ENCODE data around the gene PEX10.

PEX10 gene

DNA sequence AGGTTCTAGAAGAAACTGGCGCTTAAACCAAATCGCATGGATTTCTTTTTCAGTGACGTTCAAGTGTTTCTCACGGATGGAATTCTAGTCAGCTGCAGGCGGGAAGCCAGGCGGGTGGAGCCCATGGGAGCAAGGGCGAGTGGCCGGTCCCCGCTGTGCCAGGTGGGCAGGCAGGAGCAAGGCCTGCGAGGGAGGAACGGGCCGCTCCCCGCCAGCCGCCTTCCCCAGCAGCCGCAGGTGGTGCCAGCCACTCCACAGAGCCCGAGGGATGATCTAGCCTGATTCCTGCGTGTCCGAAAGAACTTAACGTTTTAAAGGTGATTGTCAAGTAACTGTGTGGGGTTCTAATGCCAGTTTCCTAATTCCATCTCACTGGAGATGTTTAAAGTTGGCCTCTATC lies 9.1 kb downstream of the PEX10 start:
- DNase-seq: no peak

DNA sequence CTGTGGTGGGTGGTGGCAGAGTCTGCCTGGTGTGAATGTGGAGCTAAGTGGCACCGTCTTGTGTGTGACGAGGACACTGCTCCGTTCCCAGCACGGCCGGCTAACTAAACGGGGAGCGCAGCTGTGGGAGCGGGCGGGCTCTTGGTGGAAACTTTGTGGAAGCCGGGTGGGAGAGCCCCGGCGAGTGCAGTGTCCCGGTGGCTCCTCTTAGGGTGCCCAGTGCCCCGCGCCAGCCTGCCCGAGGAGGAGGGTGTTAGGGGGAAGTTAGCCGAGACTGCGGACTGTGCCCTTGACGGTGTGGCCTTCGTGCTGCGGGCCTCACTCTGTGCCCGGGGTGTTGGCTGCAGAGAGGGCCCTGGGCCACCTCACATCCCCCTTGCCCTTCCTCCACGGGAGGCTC lies 9.9 kb downstream of the PEX10 start:
- no peak for DNase-seq

DNA sequence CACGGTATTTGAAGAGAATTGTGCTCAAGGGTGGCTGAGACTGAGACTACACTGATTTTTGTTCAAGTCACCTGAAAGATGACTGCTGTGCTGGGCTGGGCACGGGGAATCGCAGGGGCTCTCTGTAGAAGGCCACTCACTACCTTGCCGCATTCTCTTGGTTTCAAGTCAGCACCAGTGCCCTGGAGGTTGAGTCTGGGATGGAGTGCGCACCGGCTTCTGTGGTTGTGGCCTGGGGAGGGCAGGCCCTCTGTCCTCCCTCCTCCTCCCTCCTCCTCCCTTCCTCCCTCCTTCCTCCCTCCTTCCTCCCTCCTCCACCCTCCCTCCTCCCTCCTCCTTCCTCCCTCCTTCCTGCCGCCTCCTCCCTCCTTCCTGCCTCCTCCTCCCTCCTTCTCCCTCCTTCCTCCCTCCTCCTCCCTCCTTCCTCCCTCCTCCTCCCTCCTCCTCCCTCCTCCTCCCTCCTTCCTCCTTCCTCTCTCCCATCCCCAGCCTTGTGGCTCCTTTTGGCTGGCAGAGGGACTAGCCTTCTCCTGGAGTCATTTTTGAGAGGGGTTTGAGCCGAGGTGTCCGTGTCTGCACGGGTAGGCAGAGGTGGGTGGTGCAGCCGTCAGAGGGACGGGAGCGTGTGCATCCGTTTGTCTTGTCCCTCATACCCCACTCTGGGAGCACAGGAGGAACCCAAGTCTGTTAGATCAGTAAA lies 11.3 kb downstream of the PEX10 start:
- DNase-seq: no peak

DNA sequence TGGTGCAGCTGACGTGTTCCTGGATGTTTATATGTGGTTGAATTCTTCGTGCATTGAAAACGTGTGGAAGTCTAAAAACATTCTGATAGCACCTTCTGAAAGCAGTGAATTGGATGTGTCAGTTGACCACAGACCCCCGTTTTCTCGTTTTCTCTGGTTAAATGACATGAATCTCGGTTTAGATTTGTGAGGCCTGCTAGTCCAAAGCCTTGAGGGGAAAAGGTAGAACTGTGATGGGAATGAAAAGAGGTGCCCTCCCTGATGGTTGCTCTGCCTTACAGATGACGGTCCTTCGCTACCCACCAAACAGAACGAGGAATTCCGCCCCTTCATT lies 11.8 kb downstream of the PEX10 start:
- DNase-seq: no peak

DNA sequence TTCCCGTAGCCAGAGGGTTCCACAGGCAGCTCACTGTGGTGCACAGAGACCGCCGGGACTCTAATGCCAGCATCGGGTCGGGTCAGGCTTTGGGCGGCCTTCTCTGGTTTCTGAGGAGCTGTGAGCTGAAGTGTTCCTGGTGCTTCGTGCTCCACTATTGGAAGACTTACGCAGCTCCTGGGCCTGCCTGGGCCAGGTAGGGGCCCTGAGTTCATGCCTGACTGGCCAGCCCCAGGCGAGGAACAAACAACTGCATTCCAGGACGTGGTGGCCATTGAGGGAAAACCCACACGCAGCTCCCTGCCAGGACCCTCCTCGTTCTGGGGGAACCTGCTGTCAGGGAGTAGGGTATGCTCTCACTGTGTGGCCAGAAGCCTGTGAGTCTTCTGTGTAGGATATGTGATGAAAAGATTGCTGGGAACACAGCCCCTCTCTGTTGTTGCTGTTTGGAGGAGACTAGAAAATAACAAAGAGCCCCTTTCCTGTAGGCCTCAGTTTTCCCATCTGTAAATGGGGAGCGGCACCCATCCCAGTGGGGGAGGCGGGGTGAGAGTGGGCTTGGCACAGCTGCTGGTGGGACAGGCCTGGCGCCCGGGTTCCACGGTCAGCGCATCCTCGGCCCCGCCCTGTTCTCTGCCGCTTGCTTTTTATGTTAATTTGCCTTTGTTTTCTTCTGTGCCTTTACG lies 12.3 kb downstream of the PEX10 start:
- DNase-seq: no peak

DNA sequence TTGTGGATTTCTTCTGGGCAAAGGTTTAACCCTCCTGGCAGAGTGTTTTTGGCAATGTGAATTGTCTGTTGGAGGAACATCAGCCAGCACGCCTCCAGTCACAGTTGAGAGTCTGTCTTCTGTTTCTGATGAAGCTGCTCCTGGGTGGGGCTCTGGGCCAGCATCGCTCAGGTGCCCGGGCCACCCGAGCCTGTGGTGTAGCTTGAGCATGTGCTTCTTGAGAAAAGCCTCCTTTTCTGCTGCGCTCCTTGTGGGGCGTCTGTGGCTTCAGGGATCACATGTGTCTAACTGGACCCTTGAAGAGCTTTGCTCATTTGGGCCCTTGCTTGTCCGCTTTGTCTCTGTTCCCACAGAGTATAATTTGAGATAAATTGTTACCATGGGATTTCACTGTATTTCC lies 13.5 kb downstream of the PEX10 start:
- DNase-seq: no peak

DNA sequence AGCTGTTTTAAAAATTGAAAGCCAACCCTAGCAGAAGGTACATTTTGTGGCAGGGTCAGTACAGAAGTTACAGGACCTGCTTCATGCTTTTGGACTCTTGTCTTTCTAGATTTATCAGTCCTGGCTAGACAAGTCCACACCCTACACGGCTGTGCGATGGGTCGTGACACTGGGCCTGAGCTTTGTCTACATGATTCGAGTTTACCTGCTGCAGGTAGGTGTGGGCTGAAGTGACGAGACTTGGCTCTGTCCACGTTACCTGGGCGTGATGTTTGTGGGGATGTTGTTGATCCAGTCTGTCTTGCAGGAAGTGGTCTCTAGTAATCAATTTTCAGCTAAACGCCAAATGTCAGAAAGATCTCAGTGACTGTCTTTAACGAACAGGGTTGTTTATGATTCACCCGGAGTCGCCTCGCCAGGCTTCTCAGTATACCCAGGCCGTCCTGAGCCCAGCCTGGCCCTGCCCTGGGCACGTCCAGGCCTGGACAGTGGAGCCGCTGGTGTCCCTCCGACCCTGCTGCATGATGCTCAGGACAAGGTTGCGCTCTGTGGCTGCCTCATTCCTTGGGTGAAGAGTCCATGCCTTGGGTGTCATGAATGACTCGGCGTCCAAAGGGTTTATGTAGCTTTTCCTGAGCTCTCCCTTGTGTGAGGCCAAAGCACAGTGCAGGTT lies 15.2 kb downstream of the PEX10 start:
- DNase-seq: no peak

DNA sequence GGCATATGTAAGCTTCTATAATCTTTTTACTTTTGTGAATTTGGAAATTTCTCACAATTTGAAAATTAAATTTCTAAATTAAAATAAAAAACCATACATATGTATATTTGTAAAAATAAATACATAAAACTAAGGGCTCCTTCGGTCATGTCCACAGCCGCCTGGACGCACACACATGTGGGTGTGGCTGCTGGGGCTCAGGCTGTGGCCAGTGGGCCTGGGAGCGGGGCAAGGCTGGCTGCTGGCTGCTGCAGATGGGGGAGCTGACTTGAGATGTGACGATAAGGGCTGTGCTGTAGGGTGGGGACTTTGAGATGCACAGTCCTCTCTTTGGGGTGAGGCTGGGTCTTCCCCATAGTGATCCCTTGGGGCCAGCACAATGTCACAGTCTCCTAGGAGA lies 15.9 kb downstream of the PEX10 start:
- DNase-seq: no peak

DNA sequence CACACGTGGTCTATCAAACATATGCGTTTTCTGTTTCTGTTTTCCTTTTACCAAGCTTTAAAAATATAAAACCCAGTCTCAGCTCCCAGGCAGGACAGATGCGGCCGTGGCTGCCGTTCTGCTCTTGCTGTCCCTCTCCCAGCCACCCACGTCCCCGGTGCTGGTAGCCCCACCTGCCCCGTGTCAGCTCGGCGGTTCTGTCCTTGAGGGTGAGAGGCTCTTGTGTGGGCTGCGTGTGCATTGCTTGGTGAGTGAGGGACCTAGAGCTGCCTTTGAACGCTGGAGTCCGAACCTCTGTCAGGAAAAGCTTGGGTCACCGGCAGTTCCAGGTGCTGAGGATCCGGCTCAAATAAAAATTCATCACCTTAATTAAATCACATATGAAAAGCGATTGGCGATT lies 16.3 kb downstream of the PEX10 start:
- DNase-seq: no peak

DNA sequence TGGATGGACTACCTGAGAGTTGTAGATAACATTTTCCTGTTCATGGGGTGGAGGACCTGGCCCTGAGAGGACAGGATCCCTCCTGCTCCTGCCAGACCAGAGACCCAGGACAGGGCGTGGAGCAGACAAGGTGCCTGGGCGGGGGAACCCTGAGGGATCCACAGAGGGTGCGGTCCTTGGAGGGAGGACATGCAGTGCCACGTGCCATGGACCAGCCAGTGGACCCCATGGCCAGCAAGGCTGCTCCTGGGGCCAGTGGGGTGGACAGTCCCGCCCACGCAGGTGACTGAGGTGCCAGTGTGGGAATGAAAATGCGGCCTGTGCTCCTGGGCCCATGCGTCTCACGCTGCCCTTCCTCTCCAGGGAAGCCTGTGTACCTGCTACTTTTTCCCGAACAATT lies 17.1 kb downstream of the PEX10 start:
- no peak for DNase-seq

DNA sequence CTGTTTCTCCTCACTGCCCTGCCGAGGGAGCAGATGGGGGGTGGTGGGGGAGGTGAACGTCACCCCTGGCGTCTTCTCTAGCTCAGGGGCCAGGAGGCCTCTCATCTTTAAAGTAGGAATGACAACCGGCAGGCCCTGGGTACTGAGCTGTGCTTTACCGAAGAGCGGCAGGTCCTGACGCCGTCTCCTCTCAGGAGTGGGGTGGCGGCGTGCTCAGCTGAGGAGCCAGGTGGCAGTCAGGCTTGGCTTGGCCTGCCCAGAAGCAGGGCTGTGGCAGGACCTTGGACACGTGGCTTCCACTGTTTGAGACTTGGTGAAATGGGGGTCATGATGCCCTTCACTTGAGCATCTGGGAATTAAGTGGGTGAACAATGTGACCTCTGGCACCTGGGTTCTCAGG lies 17.6 kb downstream of the PEX10 start:
- no peak for DNase-seq

DNA sequence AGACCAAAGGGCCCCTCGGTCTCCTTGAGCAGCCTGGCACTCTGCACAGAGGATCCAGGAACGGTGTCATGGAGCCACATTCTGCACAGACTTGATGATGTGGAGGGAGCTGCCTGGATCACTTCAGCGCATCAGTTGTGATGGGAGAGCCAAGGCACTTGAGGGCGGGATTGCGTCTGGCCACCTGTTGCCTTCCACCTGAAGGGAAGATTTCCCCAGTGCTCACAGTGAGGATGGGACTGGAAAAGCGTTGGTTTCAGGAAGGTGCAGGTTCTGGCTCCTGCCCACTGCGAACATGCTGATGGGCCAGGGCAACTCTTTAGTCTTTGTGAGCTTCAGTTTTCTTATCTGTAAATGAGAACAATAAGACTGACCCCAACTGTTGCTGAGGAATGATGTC lies 18.1 kb downstream of the PEX10 start:
- DNase-seq: no peak

DNA sequence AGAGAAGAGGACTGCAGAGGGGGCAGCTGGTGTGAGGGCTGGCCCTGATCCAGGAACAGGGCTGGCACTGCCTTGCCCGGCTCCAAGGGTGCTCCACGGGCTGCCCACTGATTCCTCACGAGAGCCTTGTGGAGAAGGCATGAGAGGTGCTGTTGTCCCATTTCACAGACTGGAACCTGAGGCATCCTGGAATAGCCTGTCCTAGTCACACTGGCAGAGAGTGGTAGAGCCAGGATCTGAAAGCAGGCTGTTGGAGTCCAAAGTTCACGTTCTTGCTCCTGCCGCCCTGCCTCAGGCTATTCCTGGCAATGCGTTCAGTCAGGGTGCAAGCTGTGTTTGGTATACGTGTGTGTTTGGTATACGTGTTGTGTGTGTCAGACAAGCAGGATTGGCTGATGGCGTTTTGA lies 18.9 kb downstream of the PEX10 start:
- no peak for DNase-seq

DNA sequence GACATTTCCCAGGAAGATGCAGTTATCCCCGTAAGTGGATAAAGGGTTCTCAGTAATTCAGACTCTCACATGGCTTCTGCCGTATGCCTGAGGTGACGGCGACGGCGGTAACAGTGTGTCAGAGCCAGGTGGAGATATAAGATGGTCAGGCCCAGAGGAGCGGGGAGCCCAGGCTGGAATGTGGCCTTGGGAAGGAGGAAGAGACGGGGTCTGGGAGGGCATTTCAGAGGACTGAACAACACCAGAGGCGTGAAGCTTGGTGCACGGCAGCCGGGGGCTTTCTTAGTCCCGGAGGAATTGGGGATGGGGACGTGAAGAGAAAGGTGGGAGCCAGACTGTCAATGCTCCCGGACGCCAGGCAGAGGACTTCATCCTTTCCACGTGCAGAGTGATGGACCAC lies 19.7 kb downstream of the PEX10 start:
- DNase-seq: no peak

DNA sequence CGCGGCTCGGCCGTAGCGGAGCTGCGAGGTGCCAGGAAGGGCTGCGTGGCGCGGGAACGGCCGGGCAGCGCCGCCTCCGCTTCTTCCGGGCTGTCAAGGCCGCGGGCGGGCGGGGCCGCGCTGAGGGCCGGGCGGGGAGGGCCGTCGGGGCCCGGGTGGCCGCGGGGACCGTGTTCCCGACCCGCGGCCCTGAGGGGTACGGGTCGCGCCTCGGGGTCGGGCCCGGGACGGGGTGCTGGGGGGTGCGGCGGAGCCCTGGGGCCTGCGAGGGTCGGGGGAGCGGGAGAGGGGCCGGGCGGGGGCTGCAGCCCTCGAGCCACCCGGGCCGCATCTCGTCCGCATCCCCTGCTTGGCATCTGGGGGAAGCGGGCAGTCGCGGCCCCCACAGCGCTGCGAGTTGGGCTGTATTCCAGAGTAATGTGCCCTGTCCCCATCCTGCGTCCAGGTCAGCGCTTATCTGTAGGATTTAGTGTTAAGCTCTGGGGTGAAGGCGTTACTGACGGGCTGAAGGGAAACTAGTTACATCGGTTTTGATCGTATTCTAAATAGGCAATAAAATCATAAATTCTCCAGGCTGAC lies 20.3 kb downstream of the PEX10 start:
- no peak for DNase-seq

DNA sequence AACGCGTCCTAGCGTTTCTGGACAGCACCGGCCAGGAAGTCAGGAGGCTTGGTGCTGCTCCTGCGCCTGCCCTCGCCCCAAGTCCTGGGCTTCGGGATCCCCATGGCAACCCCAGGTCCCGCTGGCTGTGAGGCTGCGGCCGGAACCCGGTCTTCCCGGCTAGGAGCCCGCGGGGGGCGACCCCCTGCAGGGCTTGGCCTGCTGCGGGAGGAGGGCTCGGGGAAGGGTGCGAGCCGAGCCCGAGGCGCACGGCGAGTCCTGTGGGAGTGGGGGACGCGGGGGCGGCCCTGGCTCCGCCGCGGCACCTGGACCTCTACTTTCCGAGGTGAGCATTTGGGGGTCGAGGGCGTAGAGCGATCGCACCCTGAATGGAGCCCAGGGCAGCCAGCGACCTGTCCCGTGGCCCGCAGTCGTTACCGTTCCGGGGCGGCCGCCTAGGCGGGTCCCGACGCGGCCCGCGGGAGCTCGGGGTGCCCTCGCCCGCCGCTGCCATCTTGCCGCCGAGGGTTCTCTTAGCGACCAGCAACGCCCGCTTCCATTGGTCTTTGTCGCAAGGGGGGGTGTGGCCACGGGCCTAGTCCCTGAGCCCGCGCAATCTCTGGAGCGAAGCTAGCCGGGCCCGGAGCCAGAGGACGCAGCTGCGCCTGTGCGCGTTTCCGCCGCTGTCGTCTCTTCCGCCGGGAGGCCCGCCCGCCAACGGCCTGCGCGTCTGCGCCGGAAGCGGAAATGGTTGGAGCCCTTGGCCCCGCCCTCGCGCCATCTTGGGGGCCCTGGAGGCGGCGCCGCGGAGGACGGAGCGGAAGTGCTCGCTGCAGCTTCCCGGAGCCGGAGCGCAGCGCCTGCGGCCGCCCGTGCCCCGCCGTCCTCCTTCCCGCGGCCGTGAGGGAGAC lies 21.1 kb downstream of the PEX10 start, which contains the start of the genes MORN1 and RER1:
Gene MORN1 (minus strand): TSS at position 514 of the 890 bp plus-strand sequence. CDS start 21 bp downstream, at position 493.
Gene RER1 (plus strand): TSS at position 801 of the 890 bp plus-strand sequence. CDS start 3,950 bp downstream, outside the sequence.
- DNase-seq: peak; percentile 100

DNA sequence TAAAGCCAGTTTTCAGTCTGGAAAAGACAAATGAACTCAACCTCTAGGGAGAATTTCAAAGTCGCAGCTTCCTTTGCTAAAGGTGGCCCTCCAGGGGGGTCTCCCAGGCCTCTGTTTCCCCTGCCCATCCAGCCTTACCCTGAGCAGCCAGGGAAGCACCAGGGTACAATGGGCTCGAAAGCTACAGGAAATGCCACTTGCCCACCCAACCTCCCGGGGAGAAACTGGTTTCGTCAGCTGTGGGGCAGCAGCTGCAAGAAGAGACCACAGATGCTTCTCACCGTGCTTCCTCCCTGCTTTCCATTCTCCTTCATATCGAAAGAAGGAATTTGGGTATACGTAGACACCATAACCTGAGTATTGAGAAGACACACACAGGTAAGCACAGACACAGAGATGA lies 22.7 kb downstream of the PEX10 start:
- DNase-seq: no peak

DNA sequence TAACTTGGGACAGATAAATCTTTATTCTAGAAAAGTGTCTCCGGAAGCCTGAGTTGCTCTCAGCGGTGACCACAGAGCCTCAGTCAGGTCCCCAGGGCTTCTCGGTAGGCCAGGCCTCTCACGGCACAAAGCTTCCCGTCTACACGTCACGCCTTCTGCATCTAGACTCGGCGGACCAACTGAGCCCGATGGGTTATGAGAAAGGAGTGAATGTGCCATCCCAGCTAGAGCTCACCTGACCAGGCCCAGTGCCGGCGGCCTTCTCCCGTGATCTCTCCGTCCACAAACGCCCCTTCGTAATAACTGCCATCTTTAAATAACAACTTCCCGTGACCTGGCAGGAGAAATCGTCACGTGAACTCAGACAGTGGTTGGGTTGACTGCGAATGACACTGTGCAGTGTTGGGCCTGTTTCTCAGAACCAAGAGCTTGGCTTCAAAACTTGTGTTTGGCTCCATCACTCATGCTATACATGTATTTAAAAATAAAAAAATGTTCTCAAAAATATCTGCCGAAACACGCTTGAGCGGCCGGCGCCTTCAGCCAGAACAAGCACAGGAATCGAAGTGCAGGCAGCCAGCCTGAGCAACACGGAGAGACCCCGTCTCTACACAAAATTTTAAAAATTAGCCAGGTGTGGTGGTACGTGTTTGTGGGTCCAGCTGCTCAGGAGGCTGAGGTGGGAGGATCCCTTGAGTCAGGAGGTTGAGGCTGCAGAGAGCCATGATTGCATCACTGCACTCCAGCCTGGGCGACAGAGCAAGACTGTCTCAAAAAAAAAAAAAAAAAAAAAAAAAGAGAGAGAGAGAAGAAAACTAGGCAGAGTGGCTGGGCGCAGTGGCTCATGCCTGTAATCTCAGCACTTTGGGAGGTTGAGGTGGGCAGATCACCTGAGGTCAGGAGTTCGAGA lies 24.1 kb downstream of the PEX10 start:
- no peak for DNase-seq

DNA sequence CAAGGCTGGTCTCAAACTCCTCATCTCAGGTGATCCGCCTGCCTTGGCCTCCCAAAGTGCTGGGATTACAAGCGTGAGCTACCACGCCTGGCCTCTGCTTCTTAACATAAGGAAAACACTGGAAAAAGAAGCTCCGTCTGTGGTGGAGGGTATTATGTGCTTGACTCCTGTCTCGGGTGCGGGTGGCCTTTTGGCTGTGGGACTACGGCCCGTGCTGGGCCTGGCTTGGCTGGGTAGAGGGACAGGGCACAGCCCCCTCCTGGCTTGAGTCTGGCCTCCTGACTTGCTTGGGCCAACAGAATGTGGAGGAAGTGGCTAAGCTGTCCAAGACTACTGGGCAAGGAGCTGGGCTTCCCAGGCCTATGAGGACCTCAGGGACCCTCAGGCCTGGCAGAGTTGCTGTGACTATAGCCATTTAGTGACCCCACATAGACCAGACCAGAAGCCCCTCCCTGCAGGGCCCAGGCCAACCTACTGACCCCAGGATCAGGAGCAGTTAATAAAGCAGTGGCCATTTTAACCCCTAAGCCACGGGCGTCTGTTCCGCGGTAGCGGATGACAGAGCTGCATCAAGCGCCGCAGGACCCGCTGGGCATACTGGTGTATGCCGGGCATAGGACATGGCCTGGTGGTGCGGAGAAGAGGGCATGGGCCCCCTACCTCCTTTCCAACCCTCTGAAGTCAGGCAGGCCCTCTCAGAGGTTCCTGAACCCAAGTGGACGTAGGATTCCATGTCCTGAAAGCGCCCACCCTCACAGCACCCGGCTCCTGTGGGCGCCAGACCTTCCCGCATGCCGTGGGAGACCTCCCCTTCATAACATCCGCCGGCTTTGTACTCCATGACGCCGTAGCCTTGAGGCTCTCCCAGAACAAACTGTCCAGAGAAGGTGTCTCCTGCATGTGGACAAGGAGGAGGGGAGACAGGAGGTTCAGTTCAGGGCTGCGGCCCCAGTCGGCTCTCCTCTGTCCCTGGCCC lies 25.4 kb downstream of the PEX10 start:
- DNase-seq: no peak

DNA sequence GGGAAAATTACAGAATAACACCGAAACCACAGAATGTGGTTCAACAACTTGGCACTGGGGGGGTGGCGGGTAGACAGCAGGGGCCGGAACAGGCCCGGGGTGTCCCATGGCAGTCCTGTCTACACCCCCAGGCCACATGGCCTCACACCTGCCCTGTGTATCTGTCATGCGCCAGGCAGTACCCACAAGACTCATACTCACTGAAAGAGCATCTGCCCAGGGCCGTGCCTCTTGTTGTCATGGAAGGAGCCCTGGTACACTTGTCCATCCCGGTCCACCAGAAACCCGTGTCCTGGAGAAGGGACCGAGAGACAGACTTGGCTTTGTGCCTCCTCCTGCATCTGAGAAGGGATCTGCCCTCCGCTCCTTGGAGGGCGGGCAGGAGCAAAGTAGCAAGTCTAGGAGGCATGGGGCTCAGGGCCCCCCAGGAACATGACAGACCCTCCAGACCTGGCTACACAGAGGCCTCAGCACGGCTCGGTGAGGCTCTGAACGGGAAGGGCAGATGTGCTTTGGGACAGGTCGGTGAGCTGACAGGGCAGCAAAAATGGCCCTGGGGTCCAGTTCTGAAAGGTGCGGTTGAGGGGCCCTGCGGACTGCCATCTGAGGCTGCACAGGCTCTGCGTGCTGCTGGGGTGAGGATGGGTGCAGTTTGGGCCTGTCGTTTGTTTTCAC lies 26.6 kb downstream of the PEX10 start:
- no peak for DNase-seq
